HepG2 (cell line): ENCODE results near the gene BFSP1. TPM values are rescaled to one million over a fixed set of nuclear protein-coding genes. Genes with fewer than 3 reads are reported as not detected.

Experiments
- ATAC-seq: fragments of 200-7000 bp; cut with Tn5 transposase; 3 replicates; pipeline ENCODE4 v1.9.1; 2020; ENCODE audit warnings: mild to moderate bottlenecking, moderate library complexity
- BruUV-seq: library from RNA; stranded (reverse); fragments of 400-500 nt; replicated peaks from 2 replicates; lab custom pipeline; 2021; lab: Mats Ljungman, UMichigan
- CTCF ChIA-PET: fragments of 300-600 bp; formaldehyde crosslinking; extraction: SDS; loops from one replicate; lab custom pipeline; 2021; ENCODE audit warnings: low total read pairs, inconsistent platforms, low intra/inter-chr PET ratio; lab: Yijun Ruan, JAX
- POLR2A ChIA-PET: fragments of 350-600 bp; sonication (Branson Sonifier 250); formaldehyde crosslinking; loops from one replicate; lab custom pipeline; 2020; ENCODE audit warnings: antibody characterized with exemption, inconsistent platforms; lab: Yijun Ruan, JAX
- DNase-seq: peaks from one replicate; pipeline ENCODE4 v3.0.0-alpha.2; 2015; ENCODE audit warnings: low spot score
- FAIRE-seq: peaks from 3 replicates; lab custom pipeline; 2011; peaks lifted over from hg19 to GRCh38; lab: Jason Lieb, UNC
- H2AFZ ChIP-seq: one replicate; pipeline ENCODE4 v1.6.1; 2011; ENCODE audit warnings: low read length, inconsistent platforms
- H3K27ac ChIP-seq: fragments of 300-600 bp; 3 replicates; pipeline ENCODE4 v1.8.0; 2011; ENCODE audit warnings: mixed run types, mild to moderate bottlenecking, mixed read lengths, low read length, inconsistent platforms; ENCODE audit not compliant: insufficient read depth; ENCODE audit errors: extremely low read length
- H3K27me3 ChIP-seq, 2 experiments: fragments of 200-600 bp in 1 of 2; 2 replicates in 1 of 2; 3 replicates in 1 of 2; pipeline versions ENCODE4 v1.6.0 to v1.8.0; 2011; ENCODE audit warnings: low read length in 2 of 2, mild to moderate bottlenecking in 2 of 2, moderate library complexity in 2 of 2, inconsistent platforms in 1 of 2; ENCODE audit not compliant: insufficient read depth in 2 of 2, control insufficient read depth in 1 of 2
- H3K36me3 ChIP-seq, 2 experiments: fragments of 200-600 bp in 1 of 2; replicated peaks in 1 of 2; 2 replicates in 1 of 2; 3 replicates in 1 of 2; pipeline versions ENCODE4 v1.5.1 to v1.8.0; 2011; ENCODE audit warnings: low read length in 2 of 2, inconsistent platforms in 1 of 2; ENCODE audit not compliant: insufficient read depth in 2 of 2, control insufficient read depth in 1 of 2
- H3K4me1 ChIP-seq: 2 replicates; pipeline ENCODE4 v1.5.1; 2012; ENCODE audit warnings: low read length, inconsistent platforms; ENCODE audit not compliant: insufficient read depth
- H3K4me2 ChIP-seq: 2 replicates; pipeline ENCODE4 v1.6.0; 2011; ENCODE audit warnings: low read depth, low read length, inconsistent platforms
- H3K4me3 ChIP-seq, 3 experiments: fragments of 200-600 bp in 1 of 3; sonication (generic), shearing (Covaris generic) in 1 of 3; replicated peaks in 1 of 3; 2 replicates each; pipeline ENCODE4 v1.5.1; 2011 to 2016; ENCODE audit warnings: low read length in 3 of 3, inconsistent platforms in 2 of 3, low read depth in 2 of 3, mild to moderate bottlenecking in 2 of 3, control low read depth in 1 of 3, mixed read lengths in 1 of 3; ENCODE audit not compliant: insufficient read depth in 1 of 3
- H3K79me2 ChIP-seq: one replicate; pipeline ENCODE4 v1.6.1; 2011; ENCODE audit warnings: low read length, inconsistent platforms; ENCODE audit not compliant: insufficient read depth
- H3K9ac ChIP-seq: 2 replicates; pipeline ENCODE4 v1.6.0; 2011; ENCODE audit warnings: mild to moderate bottlenecking, low read depth, low read length, inconsistent platforms; ENCODE audit not compliant: insufficient read depth
- H3K9me3 ChIP-seq: 2 replicates; pipeline ENCODE4 v1.5.1; 2012; ENCODE audit warnings: mild to moderate bottlenecking, low read length
- H4K20me1 ChIP-seq: 2 replicates; pipeline ENCODE4 v1.6.0; 2011; ENCODE audit warnings: inconsistent platforms, mild to moderate bottlenecking, low read length, moderate library complexity; ENCODE audit not compliant: insufficient read depth
- ATF7-NPFF ChIP-seq: sonication (generic); formaldehyde crosslinking; IDR thresholded peaks from 2 replicates; pipeline ENCODE4 v1.8.1; 2023; ENCODE audit warnings: mild to moderate bottlenecking, low read depth, missing genetic modification reagents, moderate library complexity
- CREB1 ChIP-seq, 2 experiments: fragments of 450-650 bp in 1 of 2; IDR thresholded peaks; 2 replicates each; pipeline ENCODE4 v1.6.1; 2016 to 2017; ENCODE audit warnings: control low read depth in 1 of 2, mild to moderate bottlenecking in 1 of 2, missing compliant biosample characterization in 1 of 2, missing genetic modification characterization in 1 of 2
- DZIP1 ChIP-seq: sonication (generic); formaldehyde crosslinking; IDR thresholded peaks from 2 replicates; pipeline ENCODE4 v1.5.0; 2020; ENCODE audit warnings: mild to moderate bottlenecking, missing genetic modification reagents
- FOSL2 ChIP-seq: sonication (generic); formaldehyde crosslinking; IDR thresholded peaks from 2 replicates; pipeline ENCODE4 v1.4.0; 2020; ENCODE audit warnings: missing genetic modification reagents
- MIER3 ChIP-seq: IDR thresholded peaks from 2 replicates; pipeline ENCODE4 v1.6.1; 2016; ENCODE audit warnings: missing compliant biosample characterization, borderline replicate concordance
- NRL ChIP-seq: sonication (generic); formaldehyde crosslinking; IDR thresholded peaks from 2 replicates; pipeline ENCODE4 v1.5.0; 2020; ENCODE audit warnings: missing genetic modification reagents, mild to moderate bottlenecking, moderate library complexity, borderline replicate concordance
- PAF1 ChIP-seq: IDR thresholded peaks from 2 replicates; pipeline ENCODE4 v1.6.1; 2016; ENCODE audit warnings: missing genetic modification reagents, missing compliant biosample characterization
- RFX3 ChIP-seq: IDR thresholded peaks from 2 replicates; pipeline ENCODE4 v1.6.1; 2016; ENCODE audit warnings: missing biosample characterization, missing genetic modification reagents
- SPEN ChIP-seq: sonication (generic); formaldehyde crosslinking; IDR thresholded peaks from 2 replicates; pipeline ENCODE4 v1.5.1; 2020; ENCODE audit warnings: low read depth, mild to moderate bottlenecking, missing genetic modification reagents
- ZBTB21 ChIP-seq: sonication (generic); formaldehyde crosslinking; IDR thresholded peaks from 2 replicates; pipeline ENCODE4 v1.4.0; 2020; ENCODE audit warnings: missing genetic modification reagents
- ZBTB44 ChIP-seq: sonication (generic); formaldehyde crosslinking; IDR thresholded peaks from 2 replicates; pipeline ENCODE4 v1.4.0; 2020; ENCODE audit warnings: missing genetic modification reagents
- ZNF670 ChIP-seq: sonication (generic); formaldehyde crosslinking; IDR thresholded peaks from 2 replicates; pipeline ENCODE4 v1.8.0; 2022; ENCODE audit warnings: mild to moderate bottlenecking, missing genetic modification reagents, borderline replicate concordance
- WGBS: methylation state at CpG from one replicate; pipeline ENCODE4 v1.1.6; 2017; ENCODE audit warnings: low lambda C conversion rate; 5-methylcytosine and 5-hydroxymethylcytosine counted together
- in situ Hi-C: cut with HindIII; loops from 2 replicates; pipeline ENCODE4 v1.10.0; 2017; ENCODE audit warnings: low pct_unique_long_range_greater_than_20kb; ENCODE audit not compliant: extremely low pct_ligation_motif_present
- intact Hi-C: fragments of 100-400 bp; cut with micrococcal nuclease; formaldehyde crosslinking; loops from one replicate; pipeline ENCODE4 v1.10.0; 2022; ENCODE audit not compliant: unreplicated experiment
- polyA plus RNA-seq, 8 experiments: library from polyadenylated mRNA; depleted of rRNA in 3 of 8; stranded (reverse) in 7 of 8; unstranded in 1 of 8; fragments of >200 nt; fragmentation: Illumina TruSeq in 4 of 8; extraction: Trizol in 4 of 8; gene quantifications; 2 replicates each; pipeline versions ENCODE4 v1.2.1 to v1.2.3, GENCODE V29; 2011 to 2016; ENCODE audit warnings: low read depth in 4 of 8, missing spikeins in 1 of 8, mixed read lengths in 1 of 8; ENCODE audit not compliant: insufficient read depth in 1 of 8
- total RNA-seq, 5 experiments: library from RNA; depleted of rRNA; stranded (reverse); fragments of >200 nt; fragmentation: Illumina TruSeq; extraction: Trizol; gene quantifications; 2 replicates each; pipeline ENCODE4 v1.2.3, GENCODE V29; 2016; ENCODE audit warnings: low read depth in 1 of 5

Gene BFSP1
- total and polyA plus RNA-seq, 2 of the 13 experiments (the other 11 are each of a cell fraction or from before 2014, with no cell fraction given) = 0.22 to 0.26 TPM

- TF ChIP-seq SPEN (CRISPR knock-in tag) (no peak), ZBTB44 (no peak), ZNF670 (CRISPR knock-in tag) (no peak), DZIP1 (no peak), ATF7-NPFF (CRISPR knock-in tag) (no peak), PAF1 (CRISPR knock-in tag) (no peak), NRL (CRISPR knock-in tag) (no peak), RFX3 (CRISPR knock-in tag) (no peak)
Observed at GRCh38 chr20:17541596-17541995, 10.4 kb upstream of the BFSP1 start (continued).

- CTCF ChIA-PET = interaction anchor here (1.1 to 4.1 kb wide), 2 partner anchors 79 to 90 kb away, joined by 3 to 47 read pairs; no protein-coding TSS in a partner anchor
Observed at GRCh38 chr20:17538517-17539170, 7.5 kb upstream of the BFSP1 start.

More at GRCh38 chr20:17538517-17539170, 7.5 kb upstream of the BFSP1 start:
- ATAC-seq (no peak), FAIRE-seq (no peak)
- H3K27ac ChIP-seq = no peak overlapping the region
- TF ChIP-seq ZBTB21 (peak; percentile 41; the same call in 1 of the 2 replicates), FOSL2 (CRISPR knock-in tag) (peak; percentile 71), CREB1 (IDR thresholded peaks at IDR 0.05) (peak; percentile 54), CREB1 (CRISPR knock-in tag; IDR thresholded peaks at IDR 0.05) (no peak), MIER3 (no peak)
- TF ChIP-seq, all 625 proteins: peak for 3
- no TSS peak for BruUV-seq
- Histone ChIP-seq H4K20me1 (no peaks in the 10 kb centered on the region), H3K36me3 (no peaks in the 10 kb centered on the region), H3K27me3 (peaks cover 0 to 3% of the 10 kb centered on the region in 2 experiments; a peak in 1 of 5 replicates), H3K4me2 (no peak overlapping the region), H3K4me3 (no peak overlapping the region), H3K4me1 (peaks cover 17% of the 10 kb centered on the region), H3K9ac (no peak overlapping the region), H3K9me3 (no peaks in the 10 kb centered on the region), H3K79me2 (no peaks in the 10 kb centered on the region), H2AFZ (no peak overlapping the region)
- in situ Hi-C loops = loop anchor here (5.0 to 10.0 kb wide), 2 partner anchors 74 to 396 kb away; no protein-coding TSS in a partner anchor
- intact Hi-C loops = no loop called here
- no peak for DNase-seq
- POLR2A ChIA-PET = no interaction called here
- WGBS = 15% methylated on average over 7 of the region's 7 CpGs
